Loucy (cell line): ENCODE measurements around the gene MYOD1.

ENCODE experiments used
- H2AFZ ChIP-seq: fragments of 200-600 bp; sonication (generic); 2 replicates; pipeline ENCODE4 v1.6.0; 2016; ENCODE audit warnings: antibody characterized with exemption, mild to moderate bottlenecking, low read length, moderate library complexity
- H3F3A ChIP-seq: fragments of 200-600 bp; 2 replicates; pipeline ENCODE4 v1.6.0; 2016; ENCODE audit warnings: antibody characterized with exemption, low read depth, mild to moderate bottlenecking
- H3K27me3 ChIP-seq: fragments of 200-600 bp; sonication (generic); 2 replicates; pipeline ENCODE4 v1.6.1; 2014; ENCODE audit warnings: low read length, mild to moderate bottlenecking; ENCODE audit not compliant: insufficient read depth, poor library complexity, severe bottlenecking
- H3K36me3 ChIP-seq: fragments of 200-600 bp; sonication (generic); 2 replicates; pipeline ENCODE4 v1.6.1; 2016; ENCODE audit warnings: low read length; ENCODE audit not compliant: insufficient read depth
- H3K4me1 ChIP-seq: fragments of 200-600 bp; sonication (generic); 2 replicates; pipeline ENCODE4 v1.5.1; 2014; ENCODE audit warnings: low read length, mild to moderate bottlenecking; ENCODE audit not compliant: insufficient read depth, poor library complexity, severe bottlenecking
- H3K4me2 ChIP-seq: fragments of 200-600 bp; sonication (generic); 2 replicates; pipeline ENCODE4 v1.6.0; 2014; ENCODE audit warnings: antibody characterized with exemption, low read length, low read depth, mild to moderate bottlenecking; ENCODE audit not compliant: poor library complexity, severe bottlenecking
- H3K4me3 ChIP-seq: fragments of 200-600 bp; sonication (generic); 2 replicates; pipeline ENCODE4 v1.5.1; 2014; ENCODE audit warnings: low read length, mild to moderate bottlenecking, mixed read lengths; ENCODE audit not compliant: poor library complexity, severe bottlenecking
- H3K79me2 ChIP-seq: fragments of 200-600 bp; sonication (generic); 2 replicates; pipeline ENCODE4 v1.6.1; 2014; ENCODE audit warnings: low read length; ENCODE audit not compliant: insufficient read depth
- H3K9ac ChIP-seq: fragments of 200-600 bp; sonication (generic); 2 replicates; pipeline ENCODE4 v1.6.0; 2014; ENCODE audit warnings: mild to moderate bottlenecking, low read depth, low read length, moderate library complexity; ENCODE audit not compliant: poor library complexity, severe bottlenecking
- H3K9me2 ChIP-seq: fragments of 200-600 bp; sonication (generic); replicated peaks from 2 replicates; pipeline ENCODE4 v1.6.1; 2016; ENCODE audit warnings: low read depth, low read length, mixed read lengths
- H3K9me3 ChIP-seq: fragments of 200-600 bp; sonication (generic); 2 replicates; pipeline ENCODE4 v1.6.1; 2014; ENCODE audit warnings: mild to moderate bottlenecking, antibody characterized with exemption, low read length, low read depth; ENCODE audit not compliant: insufficient read depth
- H4K20me1 ChIP-seq: fragments of 200-600 bp; sonication (generic); 2 replicates; pipeline ENCODE4 v1.6.0; 2014; ENCODE audit warnings: antibody characterized with exemption, low read length, mild to moderate bottlenecking; ENCODE audit not compliant: insufficient read depth, poor library complexity, severe bottlenecking
- CTCF ChIP-seq: fragments of 200-600 bp; sonication (generic); conservative IDR thresholded peaks from 2 replicates; pipeline ENCODE4 v1.5.1; 2014; ENCODE audit warnings: mild to moderate bottlenecking, antibody characterized with exemption, low read length
- EZH2phosphoT487 ChIP-seq: fragments of 200-600 bp; IDR thresholded peaks from 2 replicates; pipeline ENCODE4 v1.6.1; 2018; ENCODE audit warnings: antibody characterized with exemption, mild to moderate bottlenecking, moderate library complexity, borderline replicate concordance

The MYOD1 gene

DNA sequence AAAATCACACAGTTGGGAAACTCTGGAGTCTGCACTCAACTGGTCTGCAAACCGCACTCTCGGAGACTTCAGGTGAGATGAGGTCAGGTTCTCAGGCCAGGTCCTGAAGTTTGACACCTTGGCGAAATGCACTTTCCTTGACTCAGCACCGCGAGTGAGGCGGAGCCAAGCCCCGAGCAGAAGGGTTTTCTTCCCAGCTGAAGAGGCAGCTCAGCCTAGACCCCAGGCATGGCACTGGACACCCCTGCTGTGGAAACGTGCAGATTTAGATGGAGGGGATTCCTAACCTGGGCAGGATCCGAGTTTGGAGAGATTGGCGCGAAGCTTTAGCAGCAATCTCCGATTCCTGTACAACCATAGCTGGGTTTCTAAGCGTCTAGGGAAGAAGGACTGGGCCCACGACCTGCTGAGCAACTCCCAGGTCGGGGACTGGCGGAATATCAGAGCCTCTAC is 835 bp upstream of the MYOD1 start:
- Histone ChIP-seq H3K79me2 (no peaks in the 10 kb centered on the region), H3K4me2 (no peak overlapping the region), H3K9ac (no peak overlapping the region), H3K4me3 (no peak overlapping the region), H3K27me3 (no peaks in the 10 kb centered on the region), H3K36me3 (no peaks in the 10 kb centered on the region), H3K4me1 (no peaks in the 10 kb centered on the region), H2AFZ (no peak overlapping the region), H3K9me2 (no peaks in the 10 kb centered on the region), H3K9me3 (no peaks in the 10 kb centered on the region), H3F3A (no peaks in the 10 kb centered on the region), H4K20me1 (no peaks in the 10 kb centered on the region)
- TF ChIP-seq EZH2phosphoT487 (no peak), CTCF (no peak)

DNA sequence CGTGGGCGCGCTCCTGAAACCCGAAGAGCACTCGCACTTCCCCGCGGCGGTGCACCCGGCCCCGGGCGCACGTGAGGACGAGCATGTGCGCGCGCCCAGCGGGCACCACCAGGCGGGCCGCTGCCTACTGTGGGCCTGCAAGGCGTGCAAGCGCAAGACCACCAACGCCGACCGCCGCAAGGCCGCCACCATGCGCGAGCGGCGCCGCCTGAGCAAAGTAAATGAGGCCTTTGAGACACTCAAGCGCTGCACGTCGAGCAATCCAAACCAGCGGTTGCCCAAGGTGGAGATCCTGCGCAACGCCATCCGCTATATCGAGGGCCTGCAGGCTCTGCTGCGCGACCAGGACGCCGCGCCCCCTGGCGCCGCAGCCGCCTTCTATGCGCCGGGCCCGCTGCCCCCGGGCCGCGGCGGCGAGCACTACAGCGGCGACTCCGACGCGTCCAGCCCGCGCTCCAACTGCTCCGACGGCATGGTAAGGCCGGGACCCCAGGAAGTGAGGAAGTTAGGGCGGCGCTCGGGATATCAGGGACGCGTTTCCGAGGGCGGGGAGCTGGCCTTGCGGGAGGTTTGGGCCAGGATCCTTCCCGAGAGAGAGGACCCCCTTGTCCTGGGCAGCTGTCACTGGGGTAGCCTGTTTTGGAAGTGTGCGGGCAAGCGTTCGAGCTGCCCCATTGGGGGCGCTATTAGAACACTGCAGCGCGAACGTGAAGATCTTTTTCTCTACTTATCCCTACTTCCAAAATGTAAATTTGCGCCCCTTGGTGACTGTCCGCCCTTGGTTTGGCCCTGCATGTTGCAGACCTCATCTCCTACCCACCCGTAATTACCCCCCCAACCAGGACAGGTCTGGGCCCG is 796 bp downstream of the MYOD1 start:
- no peak overlapping the region for H2AFZ ChIP-seq
- no peaks in the 10 kb centered on the region for H3K9me2 ChIP-seq
- TF ChIP-seq EZH2phosphoT487: no peak
- TF ChIP-seq CTCF: no peak
- no peaks in the 10 kb centered on the region for H3K27me3 ChIP-seq
- no peaks in the 10 kb centered on the region for H3F3A ChIP-seq
- no peaks in the 10 kb centered on the region for H3K79me2 ChIP-seq
- H3K4me2 ChIP-seq: no peak overlapping the region
- H3K9me3 ChIP-seq: no peaks in the 10 kb centered on the region
- H3K4me3 ChIP-seq: no peak overlapping the region
- H3K36me3 ChIP-seq: no peaks in the 10 kb centered on the region
- H3K9ac ChIP-seq: no peak overlapping the region
- H4K20me1 ChIP-seq: no peaks in the 10 kb centered on the region
- H3K4me1 ChIP-seq: no peaks in the 10 kb centered on the region

- H2AFZ ChIP-seq: no peak overlapping the region
- no peaks in the 10 kb centered on the region for H3K4me1 ChIP-seq
- no peaks in the 10 kb centered on the region for H3K27me3 ChIP-seq
- H3K36me3 ChIP-seq: no peaks in the 10 kb centered on the region
- H3K79me2 ChIP-seq: no peaks in the 10 kb centered on the region
- no peak overlapping the region for H3K4me3 ChIP-seq
- H3K9me2 ChIP-seq: no peaks in the 10 kb centered on the region
- TF ChIP-seq CTCF (no peak), EZH2phosphoT487 (no peak)
- no peak overlapping the region for H3K9ac ChIP-seq
- H4K20me1 ChIP-seq: no peaks in the 10 kb centered on the region
- H3F3A ChIP-seq: no peaks in the 10 kb centered on the region
- H3K9me3 ChIP-seq: no peaks in the 10 kb centered on the region
- H3K4me2 ChIP-seq: no peak overlapping the region
Measured at GRCh38 chr11:17720796-17721171, 1.4 kb downstream of the MYOD1 start.
